ENCODE measurements around the gene ENKD1.

The ENKD1 gene

GRCh38 chr16:67709050-67709449 lies 42.5 kb upstream of the ENKD1 start:
- ATAC-seq, result no peak
- no peak for TF ChIP-seq OSR1 (CRISPR knock-in tag; IDR thresholded peaks at IDR 0.05)
- no peak for TF ChIP-seq ARNTL (CRISPR knock-in tag; IDR thresholded peaks at IDR 0.05; ENCODE audit: borderline replicate concordance, low read depth)
- TF ChIP-seq ZFP30 (CRISPR knock-in tag; IDR thresholded peaks at IDR 0.05), result no peak
- TF ChIP-seq ZNF8 (CRISPR knock-in tag; IDR thresholded peaks at IDR 0.05), result no peak
- TF ChIP-seq, protein P1, sequence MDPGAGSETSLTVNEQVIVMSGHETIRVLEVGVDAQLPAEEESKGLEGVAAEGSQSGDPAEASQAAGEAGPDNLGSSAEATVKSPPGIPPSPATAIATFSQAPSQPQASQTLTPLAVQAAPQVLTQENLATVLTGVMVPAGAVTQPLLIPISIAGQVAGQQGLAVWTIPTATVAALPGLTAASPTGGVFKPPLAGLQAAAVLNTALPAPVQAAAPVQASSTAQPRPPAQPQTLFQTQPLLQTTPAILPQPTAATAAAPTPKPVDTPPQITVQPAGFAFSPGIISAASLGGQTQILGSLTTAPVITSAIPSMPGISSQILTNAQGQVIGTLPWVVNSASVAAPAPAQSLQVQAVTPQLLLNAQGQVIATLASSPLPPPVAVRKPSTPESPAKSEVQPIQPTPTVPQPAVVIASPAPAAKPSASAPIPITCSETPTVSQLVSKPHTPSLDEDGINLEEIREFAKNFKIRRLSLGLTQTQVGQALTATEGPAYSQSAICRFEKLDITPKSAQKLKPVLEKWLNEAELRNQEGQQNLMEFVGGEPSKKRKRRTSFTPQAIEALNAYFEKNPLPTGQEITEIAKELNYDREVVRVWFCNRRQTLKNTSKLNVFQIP (CRISPR knock-in tag; IDR thresholded peaks at IDR 0.05; ENCODE audit: borderline replicate concordance, low read depth), result no peak
- TF ChIP-seq, protein P2, sequence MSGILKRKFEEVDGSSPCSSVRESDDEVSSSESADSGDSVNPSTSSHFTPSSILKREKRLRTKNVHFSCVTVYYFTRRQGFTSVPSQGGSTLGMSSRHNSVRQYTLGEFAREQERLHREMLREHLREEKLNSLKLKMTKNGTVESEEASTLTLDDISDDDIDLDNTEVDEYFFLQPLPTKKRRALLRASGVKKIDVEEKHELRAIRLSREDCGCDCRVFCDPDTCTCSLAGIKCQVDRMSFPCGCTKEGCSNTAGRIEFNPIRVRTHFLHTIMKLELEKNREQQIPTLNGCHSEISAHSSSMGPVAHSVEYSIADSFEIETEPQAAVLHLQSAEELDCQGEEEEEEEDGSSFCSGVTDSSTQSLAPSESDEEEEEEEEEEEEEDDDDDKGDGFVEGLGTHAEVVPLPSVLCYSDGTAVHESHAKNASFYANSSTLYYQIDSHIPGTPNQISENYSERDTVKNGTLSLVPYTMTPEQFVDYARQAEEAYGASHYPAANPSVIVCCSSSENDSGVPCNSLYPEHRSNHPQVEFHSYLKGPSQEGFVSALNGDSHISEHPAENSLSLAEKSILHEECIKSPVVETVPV (CRISPR knock-in tag; IDR thresholded peaks at IDR 0.05), result no peak
- TF ChIP-seq TCF4 (CRISPR knock-in tag; IDR thresholded peaks at IDR 0.05; ENCODE audit: borderline replicate concordance), result no peak
- no peak for TF ChIP-seq ESRRG (CRISPR knock-in tag; IDR thresholded peaks at IDR 0.05)
- TF ChIP-seq RARB (CRISPR knock-in tag; IDR thresholded peaks at IDR 0.05), result no peak
- TF ChIP-seq SNAI2 (CRISPR knock-in tag; IDR thresholded peaks at IDR 0.05), result no peak
- TF ChIP-seq ZNF565 (CRISPR knock-in tag; conservative IDR thresholded peaks at IDR 0.05; ENCODE audit: low read depth), result no peak
- TF ChIP-seq ZC3H10 (CRISPR knock-in tag; IDR thresholded peaks at IDR 0.05), result no peak
- TF ChIP-seq ISL1 (CRISPR knock-in tag; IDR thresholded peaks at IDR 0.05), result no peak
- no peak for TF ChIP-seq BACH2 (CRISPR knock-in tag; IDR thresholded peaks at IDR 0.05; ENCODE audit: borderline replicate concordance)
- TF ChIP-seq GLIS3 (CRISPR knock-in tag; IDR thresholded peaks at IDR 0.05), result no peak

GRCh38 chr16:67708368-67708771 lies 41.8 kb upstream of the ENKD1 start:
- no peak for ATAC-seq
- TF ChIP-seq ZFP3 (CRISPR knock-in tag; IDR thresholded peaks at IDR 0.05) (no peak), PPARA (CRISPR knock-in tag; IDR thresholded peaks at IDR 0.05; ENCODE audit: borderline replicate concordance) (no peak), GLIS3 (CRISPR knock-in tag; IDR thresholded peaks at IDR 0.05) (no peak), ARNTL (CRISPR knock-in tag; IDR thresholded peaks at IDR 0.05; ENCODE audit: borderline replicate concordance, low read depth) (no peak), ZNF8 (CRISPR knock-in tag; IDR thresholded peaks at IDR 0.05) (no peak), ZNF565 (CRISPR knock-in tag; conservative IDR thresholded peaks at IDR 0.05; ENCODE audit: low read depth) (no peak), RARB (CRISPR knock-in tag; IDR thresholded peaks at IDR 0.05) (no peak), ZNF70 (CRISPR knock-in tag; IDR thresholded peaks at IDR 0.05) (no peak), SNAI2 (CRISPR knock-in tag; IDR thresholded peaks at IDR 0.05) (no peak), ESRRG (CRISPR knock-in tag; IDR thresholded peaks at IDR 0.05) (no peak)

DNA sequence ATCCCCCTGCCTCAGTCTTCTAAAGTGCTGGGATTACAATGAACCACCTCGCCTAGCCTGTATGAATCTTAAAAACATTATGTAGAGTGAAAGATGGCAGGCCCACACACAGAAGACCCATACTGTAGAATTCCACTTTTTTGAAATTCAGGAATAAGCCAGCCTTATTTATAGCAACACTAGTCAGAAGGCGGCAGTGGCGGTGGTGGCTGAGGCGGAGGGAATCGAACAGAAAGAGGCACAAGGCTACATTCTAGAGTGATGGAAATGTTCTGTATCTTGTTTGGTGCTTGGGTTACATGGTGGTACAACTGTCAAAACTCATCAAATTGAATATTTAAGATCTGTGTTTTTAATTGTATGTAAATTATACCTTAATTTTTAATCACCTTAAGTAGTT lies 41.2 kb upstream of the ENKD1 start:
- ATAC-seq, result no peak
- TF ChIP-seq ZNF8 (CRISPR knock-in tag; IDR thresholded peaks at IDR 0.05) (no peak), ISL1 (CRISPR knock-in tag; IDR thresholded peaks at IDR 0.05) (no peak), OSR1 (CRISPR knock-in tag; IDR thresholded peaks at IDR 0.05) (no peak), SNAI2 (CRISPR knock-in tag; IDR thresholded peaks at IDR 0.05) (no peak), ZNF70 (CRISPR knock-in tag; IDR thresholded peaks at IDR 0.05) (no peak), GLIS3 (CRISPR knock-in tag; IDR thresholded peaks at IDR 0.05) (no peak), CSDC2 (CRISPR knock-in tag; IDR thresholded peaks at IDR 0.05) (no peak), TOX (CRISPR knock-in tag; IDR thresholded peaks at IDR 0.05; ENCODE audit: borderline replicate concordance) (no peak), ZNF565 (CRISPR knock-in tag; conservative IDR thresholded peaks at IDR 0.05; ENCODE audit: low read depth) (no peak), RARB (CRISPR knock-in tag; IDR thresholded peaks at IDR 0.05) (no peak), BACH2 (CRISPR knock-in tag; IDR thresholded peaks at IDR 0.05; ENCODE audit: borderline replicate concordance) (no peak)
- TF ChIP-seq, protein P1 (CRISPR knock-in tag; IDR thresholded peaks at IDR 0.05; ENCODE audit: borderline replicate concordance, low read depth), result no peak
- TF ChIP-seq, protein P2 (CRISPR knock-in tag; IDR thresholded peaks at IDR 0.05), result no peak

DNA sequence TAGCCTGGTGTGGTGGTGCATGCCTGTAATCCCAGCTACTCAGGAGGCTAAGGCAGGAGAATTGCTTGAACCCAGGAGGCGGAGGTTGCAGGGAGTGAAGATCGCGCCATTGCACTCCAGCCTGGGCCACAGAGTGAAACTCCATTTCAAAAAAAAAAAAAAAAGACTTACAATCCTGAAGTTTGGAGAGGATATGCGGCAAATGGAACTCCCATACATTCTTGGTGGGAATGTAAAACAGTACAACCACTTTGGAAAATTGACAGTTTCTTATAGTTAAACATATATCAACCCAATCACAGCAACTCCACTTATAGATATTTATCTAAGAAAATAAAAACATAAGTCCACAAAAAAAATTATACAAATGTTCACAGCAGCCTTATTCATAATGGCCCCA lies 40.7 kb upstream of the ENKD1 start:
- no peak for ATAC-seq
- TF ChIP-seq CREB5 (CRISPR knock-in tag; IDR thresholded peaks at IDR 0.05; ENCODE audit: low read depth), result no peak
- no peak for TF ChIP-seq ISL1 (CRISPR knock-in tag; IDR thresholded peaks at IDR 0.05)
- TF ChIP-seq ARNTL (CRISPR knock-in tag; IDR thresholded peaks at IDR 0.05; ENCODE audit: borderline replicate concordance, low read depth), result no peak
- TF ChIP-seq ESRRG (CRISPR knock-in tag; IDR thresholded peaks at IDR 0.05), result no peak

All from SK-N-SH treated with all-trans-retinoic acid at 6 μM for 48 hours (cell line).